Nephron progenitor cell (in vitro differentiated cells): Measurements from ENCODE around the gene HSPA12B.
A peak's percentile ranks its signal among the peaks of the same experiment; 100 is the strongest.

Experiments
- DNase-seq: peaks from one replicate; pipeline ENCODE4 v3.0.0; 2021
- H3K27ac Mint-ChIP-seq: 2 replicates; pipeline ENCODE4 v1.8.0; 2021; ENCODE audit warnings: mild to moderate bottlenecking, moderate library complexity, mixed read lengths
- H3K27me3 Mint-ChIP-seq: 2 replicates; pipeline ENCODE4 v1.8.0; 2021; ENCODE audit warnings: mild to moderate bottlenecking, low read depth, mixed read lengths; ENCODE audit not compliant: poor library complexity
- H3K36me3 Mint-ChIP-seq: 2 replicates; pipeline ENCODE4 v1.8.0; 2021; ENCODE audit warnings: low read depth, mixed read lengths
- H3K4me1 Mint-ChIP-seq: 2 replicates; pipeline ENCODE4 v1.8.0; 2021; ENCODE audit warnings: mixed read lengths
- H3K4me3 Mint-ChIP-seq: 2 replicates; pipeline ENCODE4 v1.8.0; 2021; ENCODE audit warnings: mild to moderate bottlenecking, moderate library complexity, mixed read lengths
- H3K9me3 Mint-ChIP-seq: 2 replicates; pipeline ENCODE4 v1.8.0; 2021; ENCODE audit warnings: mild to moderate bottlenecking, moderate library complexity, mixed read lengths
- TF ChIP-seq, protein P1 (sequence below): fragments of 200-600 bp; sonication (generic); IDR thresholded peaks from 2 replicates; pipeline ENCODE4 v1.5.0; 2021; ENCODE audit warnings: antibody characterized with exemption

HSPA12B gene

GRCh38 chr20:3732327-3733118 lies at the start of gene HSPA12B:
HSPA12B (plus strand) TSS chr20:3732685; CDS start chr20:3738675, 5,990 bp downstream.
- peak within 1 kb of the TSS; percentile 65 for H3K4me3 Mint-ChIP-seq
- no peaks in the 10 kb centered on the region for H3K9me3 Mint-ChIP-seq
- TF ChIP-seq, protein P1, sequence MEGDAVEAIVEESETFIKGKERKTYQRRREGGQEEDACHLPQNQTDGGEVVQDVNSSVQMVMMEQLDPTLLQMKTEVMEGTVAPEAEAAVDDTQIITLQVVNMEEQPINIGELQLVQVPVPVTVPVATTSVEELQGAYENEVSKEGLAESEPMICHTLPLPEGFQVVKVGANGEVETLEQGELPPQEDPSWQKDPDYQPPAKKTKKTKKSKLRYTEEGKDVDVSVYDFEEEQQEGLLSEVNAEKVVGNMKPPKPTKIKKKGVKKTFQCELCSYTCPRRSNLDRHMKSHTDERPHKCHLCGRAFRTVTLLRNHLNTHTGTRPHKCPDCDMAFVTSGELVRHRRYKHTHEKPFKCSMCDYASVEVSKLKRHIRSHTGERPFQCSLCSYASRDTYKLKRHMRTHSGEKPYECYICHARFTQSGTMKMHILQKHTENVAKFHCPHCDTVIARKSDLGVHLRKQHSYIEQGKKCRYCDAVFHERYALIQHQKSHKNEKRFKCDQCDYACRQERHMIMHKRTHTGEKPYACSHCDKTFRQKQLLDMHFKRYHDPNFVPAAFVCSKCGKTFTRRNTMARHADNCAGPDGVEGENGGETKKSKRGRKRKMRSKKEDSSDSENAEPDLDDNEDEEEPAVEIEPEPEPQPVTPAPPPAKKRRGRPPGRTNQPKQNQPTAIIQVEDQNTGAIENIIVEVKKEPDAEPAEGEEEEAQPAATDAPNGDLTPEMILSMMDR = no peak
- H3K4me1 Mint-ChIP-seq = peaks cover 70% of the 10 kb centered on the region
- peaks cover 28% of the 10 kb centered on the region for H3K27me3 Mint-ChIP-seq
- peak; percentile 64 for DNase-seq
- H3K27ac Mint-ChIP-seq = no peak within 1 kb of the TSS
- H3K36me3 Mint-ChIP-seq = peaks cover 3% of the 10 kb centered on the region

DNA sequence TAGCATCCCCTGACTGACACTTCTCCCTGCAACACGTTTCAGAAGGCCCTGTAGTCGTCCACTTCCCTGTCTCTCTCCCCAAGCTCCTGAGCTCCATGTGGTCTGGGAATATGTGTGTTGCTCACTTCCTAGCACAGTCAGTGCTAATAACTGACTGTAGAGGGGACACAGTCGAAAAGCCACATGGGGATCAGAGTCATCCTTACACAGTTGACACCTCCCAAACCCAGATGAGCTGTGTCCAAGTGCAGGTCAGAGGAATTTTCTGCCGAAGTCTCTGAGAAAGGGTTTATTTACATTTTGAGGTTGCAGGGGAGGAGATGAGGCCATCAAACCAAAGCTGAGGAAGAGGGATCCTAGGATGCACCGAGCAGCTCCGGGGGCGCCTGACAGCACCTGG lies 47.1 kb upstream of the HSPA12B start:
- TF ChIP-seq, protein P1 = no peak
- Mint-ChIP-seq H3K36me3 (no peaks in the 10 kb centered on the region), H3K4me1 (peaks cover 26% of the 10 kb centered on the region), H3K9me3 (no peaks in the 10 kb centered on the region), H3K27ac (no peak overlapping the region), H3K27me3 (peaks cover 38% of the 10 kb centered on the region), H3K4me3 (no peak overlapping the region)
- no peak for DNase-seq

DNA sequence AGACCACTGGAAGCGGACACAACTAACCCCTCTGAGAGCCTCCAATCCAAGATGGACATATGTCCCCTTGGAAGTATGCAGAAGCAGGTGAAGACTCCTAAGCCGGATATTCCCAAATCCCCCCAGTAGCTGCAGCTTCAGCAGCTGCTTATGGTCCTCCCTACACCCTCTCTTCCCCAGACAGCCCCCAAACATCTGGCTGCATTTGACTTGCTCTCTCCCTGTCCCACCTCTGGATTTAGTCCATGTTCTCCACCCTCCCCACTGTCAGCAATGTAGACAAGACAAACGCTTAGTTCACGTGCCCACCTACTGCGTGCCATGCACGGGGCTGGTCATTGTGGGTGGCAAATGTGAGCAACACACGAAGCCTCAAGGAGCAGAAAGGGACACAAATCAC lies 46.1 kb upstream of the HSPA12B start:
- DNase-seq = no peak
- Mint-ChIP-seq H3K36me3 (no peaks in the 10 kb centered on the region), H3K9me3 (no peaks in the 10 kb centered on the region), H3K4me3 (no peak overlapping the region), H3K4me1 (peaks cover 17% of the 10 kb centered on the region), H3K27me3 (peaks cover 35% of the 10 kb centered on the region), H3K27ac (no peak overlapping the region)
- TF ChIP-seq, protein P1 = no peak

- Mint-ChIP-seq H3K9me3 (no peaks in the 10 kb centered on the region), H3K4me3 (no peak overlapping the region), H3K4me1 (peaks cover 17% of the 10 kb centered on the region), H3K27me3 (peaks cover 31% of the 10 kb centered on the region), H3K27ac (no peak overlapping the region), H3K36me3 (no peaks in the 10 kb centered on the region)
- TF ChIP-seq, protein P1 = no peak
- DNase-seq = no peak
These were observed 45.6 kb upstream of the HSPA12B start for GRCh38 chr20:3686867-3687321.

DNA sequence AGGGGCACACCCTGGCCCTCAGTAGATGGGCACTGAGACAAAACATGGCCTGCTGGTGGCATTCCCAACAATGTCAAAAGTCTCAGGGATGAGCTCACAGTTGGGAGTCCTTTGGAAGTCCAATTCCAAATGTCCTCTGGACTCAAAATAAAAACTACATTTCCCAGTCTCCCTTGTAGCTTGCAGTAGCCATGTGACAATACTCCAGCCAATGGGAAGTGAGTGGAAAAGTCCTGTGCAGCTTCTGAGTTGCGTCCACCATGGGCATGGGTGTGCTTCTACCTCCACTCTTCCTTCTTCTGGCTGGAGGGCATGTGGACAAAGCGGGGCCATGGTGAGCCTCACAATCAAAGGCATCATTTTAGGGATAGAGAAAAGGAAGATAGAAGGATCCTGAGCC lies 44.8 kb upstream of the HSPA12B start:
- no peaks in the 10 kb centered on the region for H3K9me3 Mint-ChIP-seq
- peaks cover 17% of the 10 kb centered on the region for H3K4me1 Mint-ChIP-seq
- TF ChIP-seq, protein P1 = no peak
- peaks cover 25% of the 10 kb centered on the region for H3K27me3 Mint-ChIP-seq
- H3K36me3 Mint-ChIP-seq = no peaks in the 10 kb centered on the region
- H3K27ac Mint-ChIP-seq = no peak overlapping the region
- no peak for DNase-seq
- H3K4me3 Mint-ChIP-seq = no peak overlapping the region

DNA sequence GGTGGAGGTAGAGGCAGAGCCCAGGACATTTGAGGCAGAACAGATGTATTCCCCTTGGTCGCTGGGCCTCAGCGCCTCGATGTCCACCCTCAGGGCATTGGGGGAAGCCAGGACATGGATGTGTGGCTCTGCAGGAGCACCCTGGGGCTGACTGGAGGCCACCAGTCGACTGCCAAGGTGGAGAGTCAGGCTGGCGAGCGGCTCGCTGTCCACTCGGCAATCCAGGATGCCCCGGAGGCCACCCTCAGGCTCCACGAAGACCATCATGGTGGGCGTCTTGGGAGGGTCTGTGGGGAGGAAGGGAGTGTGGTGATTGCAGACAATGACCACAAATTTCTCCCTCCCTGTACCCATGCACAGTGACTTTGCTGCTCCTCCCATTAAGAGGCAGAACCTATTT lies 42.5 kb upstream of the HSPA12B start:
- H3K27me3 Mint-ChIP-seq = peaks cover 7% of the 10 kb centered on the region
- H3K36me3 Mint-ChIP-seq = no peaks in the 10 kb centered on the region
- no peak overlapping the region for H3K4me3 Mint-ChIP-seq
- H3K4me1 Mint-ChIP-seq = peaks cover 17% of the 10 kb centered on the region
- no peak overlapping the region for H3K27ac Mint-ChIP-seq
- H3K9me3 Mint-ChIP-seq = no peaks in the 10 kb centered on the region
- TF ChIP-seq, protein P1 = no peak
- no peak for DNase-seq
